Measurements from ENCODE around the gene TMEM270. TPM values are rescaled to one million over a fixed set of nuclear protein-coding genes. Genes with fewer than 3 reads are reported as not detected.
"Not testable (repeated sequence)": the region's sequence is repeated elsewhere in the genome, so short reads cannot be mapped to it uniquely, and the experiment has no call there.

TMEM270 gene, protein sequence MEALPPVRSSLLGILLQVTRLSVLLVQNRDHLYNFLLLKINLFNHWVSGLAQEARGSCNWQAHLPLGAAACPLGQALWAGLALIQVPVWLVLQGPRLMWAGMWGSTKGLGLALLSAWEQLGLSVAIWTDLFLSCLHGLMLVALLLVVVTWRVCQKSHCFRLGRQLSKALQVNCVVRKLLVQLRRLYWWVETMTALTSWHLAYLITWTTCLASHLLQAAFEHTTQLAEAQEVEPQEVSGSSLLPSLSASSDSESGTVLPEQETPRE
- not detected in 2 replicates for total RNA-seq

GRCh38 chr7:73860859-73861258, at the start of gene TMEM270:
TMEM270 (plus strand) TSS chr7:73861159; CDS start chr7:73861195, 36 bp downstream.
- no peak for DNase-seq (ENCODE audit: low read depth, low spot score)

- DNase-seq (ENCODE audit: low read depth, low spot score): peak; percentile 24
Measured at GRCh38 chr7:73811760-73812168, 49.2 kb upstream of the TMEM270 start.

DNA sequence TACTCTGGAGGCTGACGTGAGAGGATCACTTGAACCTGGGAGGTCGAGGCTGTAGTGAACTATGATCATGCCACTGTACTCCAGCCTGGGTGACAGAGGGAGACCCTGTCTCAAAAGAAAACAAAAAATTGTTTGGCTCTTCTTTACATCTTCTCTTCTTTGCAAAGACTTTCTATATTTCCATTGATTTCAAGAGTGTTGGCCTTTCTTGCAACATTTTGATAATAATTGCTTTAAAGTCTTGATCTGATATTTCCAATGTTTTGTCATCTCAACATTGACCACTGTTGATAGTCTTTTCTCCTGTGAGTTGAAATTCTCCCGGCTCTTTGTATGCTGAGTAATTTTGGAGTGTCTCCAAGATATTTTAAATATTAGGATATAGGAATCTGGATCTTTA, 48.0 kb upstream of the TMEM270 start:
- no peak for DNase-seq (ENCODE audit: low read depth, low spot score)

- no peak for DNase-seq (ENCODE audit: low read depth, low spot score)
Measured at GRCh38 chr7:73815436-73815835, 45.5 kb upstream of the TMEM270 start.

DNA sequence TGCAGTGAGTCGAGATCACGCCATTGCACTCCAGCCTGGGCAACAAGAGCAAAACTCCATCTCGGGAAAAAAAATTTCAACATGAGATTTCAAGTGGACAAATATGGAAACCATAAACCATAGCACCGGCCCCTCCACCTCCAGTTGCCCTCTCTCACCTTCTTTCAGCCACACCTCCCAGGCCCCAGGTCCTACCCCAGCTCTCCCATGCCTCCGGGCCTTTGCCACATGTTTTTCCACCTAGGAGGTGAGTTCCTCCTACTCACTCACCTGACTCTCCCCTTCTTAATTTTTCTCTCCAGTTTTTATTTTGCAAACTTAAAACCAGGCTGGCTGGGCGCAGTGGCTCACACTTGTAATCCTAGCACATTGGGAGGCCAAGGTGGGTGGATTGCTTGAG, 43.8 kb upstream of the TMEM270 start:
- DNase-seq (ENCODE audit: low read depth, low spot score): no peak

- DNase-seq (ENCODE audit: low read depth, low spot score): no peak
Measured at GRCh38 chr7:73820013-73820412, 40.9 kb upstream of the TMEM270 start.

GRCh38 chr7:73821597-73822285, 39.2 kb upstream of the TMEM270 start:
- DNase-seq (ENCODE audit: low read depth, low spot score): not testable (repeated sequence)

GRCh38 chr7:73822319-73823173, 38.4 kb upstream of the TMEM270 start:
- DNase-seq (ENCODE audit: low read depth, low spot score): no peak

DNA sequence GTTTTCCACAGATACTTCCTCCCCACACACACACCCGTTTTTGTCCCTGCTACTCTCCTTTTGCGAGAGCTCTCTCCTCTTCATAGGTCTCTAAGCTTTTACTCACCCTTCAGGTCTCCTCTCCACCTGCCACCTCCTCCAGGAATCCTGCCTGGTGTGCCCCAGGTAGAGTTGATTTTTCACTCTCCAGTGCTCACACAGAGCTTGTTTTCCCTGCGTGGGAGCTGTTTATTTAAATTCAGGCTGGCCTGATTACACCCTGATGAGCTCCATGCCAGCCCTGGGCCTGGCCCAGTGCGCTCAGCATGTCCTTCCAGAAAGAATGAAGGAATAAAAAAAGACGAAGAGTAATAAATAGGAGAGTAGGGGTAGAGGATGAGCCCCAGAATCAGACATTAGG, 37.7 kb upstream of the TMEM270 start:
- no peak for DNase-seq (ENCODE audit: low read depth, low spot score)

DNA sequence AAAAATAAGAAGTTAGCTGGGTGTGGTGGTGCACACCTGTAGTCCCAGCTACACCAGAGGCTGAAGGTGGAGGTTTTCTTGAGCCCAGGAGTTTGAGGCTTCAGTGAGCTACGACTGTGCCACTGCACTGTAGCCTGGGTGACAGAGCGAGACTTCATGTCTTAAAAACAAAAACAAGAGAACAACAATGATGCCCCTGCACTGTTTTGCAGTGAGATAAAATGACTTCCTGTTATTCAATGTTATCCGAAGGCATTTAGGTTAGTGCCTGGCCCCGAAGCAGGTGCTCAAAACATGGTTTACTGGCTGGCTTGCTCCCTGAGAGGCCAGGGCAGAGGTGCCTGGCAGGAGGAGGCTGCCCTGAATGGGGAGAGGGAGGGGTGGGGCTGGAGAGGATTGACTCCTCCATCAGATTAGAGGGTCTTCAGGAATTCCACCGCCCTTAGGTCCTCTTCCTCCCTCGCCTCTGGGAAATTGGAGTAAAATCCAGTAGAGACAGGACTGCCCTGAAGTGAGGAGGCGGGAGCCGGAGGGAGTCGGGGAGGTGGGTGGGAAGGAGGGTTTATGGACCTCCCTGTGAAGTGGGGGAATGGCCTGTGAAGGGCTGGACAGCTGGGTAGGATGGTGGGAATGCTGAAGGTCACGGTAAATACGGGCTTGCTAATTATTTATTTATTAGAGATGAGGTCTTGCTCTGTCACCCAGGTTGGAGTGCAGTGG, 36.9 kb upstream of the TMEM270 start:
- DNase-seq (ENCODE audit: low read depth, low spot score): no peak

DNA sequence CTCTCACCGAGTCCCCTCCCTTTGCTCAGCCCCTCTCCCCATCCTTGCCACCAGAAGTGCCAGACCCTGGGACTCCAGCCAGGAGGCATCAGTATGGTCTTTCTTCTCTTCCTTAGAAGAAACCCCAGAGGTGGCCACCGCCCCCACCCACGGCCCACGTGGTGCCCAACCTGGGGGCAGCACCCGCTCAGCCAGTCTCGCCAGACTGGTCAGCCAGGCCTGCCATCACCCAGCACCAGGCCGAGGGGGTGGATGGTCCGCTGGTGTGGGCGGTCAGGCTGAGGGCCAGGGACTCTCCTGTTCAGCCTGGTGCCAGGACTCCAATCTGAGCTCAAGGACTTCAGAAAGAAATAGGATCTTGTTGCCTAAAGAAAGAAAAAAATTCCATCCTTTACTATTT, 36.0 kb upstream of the TMEM270 start:
- no peak for DNase-seq (ENCODE audit: low read depth, low spot score)

DNA sequence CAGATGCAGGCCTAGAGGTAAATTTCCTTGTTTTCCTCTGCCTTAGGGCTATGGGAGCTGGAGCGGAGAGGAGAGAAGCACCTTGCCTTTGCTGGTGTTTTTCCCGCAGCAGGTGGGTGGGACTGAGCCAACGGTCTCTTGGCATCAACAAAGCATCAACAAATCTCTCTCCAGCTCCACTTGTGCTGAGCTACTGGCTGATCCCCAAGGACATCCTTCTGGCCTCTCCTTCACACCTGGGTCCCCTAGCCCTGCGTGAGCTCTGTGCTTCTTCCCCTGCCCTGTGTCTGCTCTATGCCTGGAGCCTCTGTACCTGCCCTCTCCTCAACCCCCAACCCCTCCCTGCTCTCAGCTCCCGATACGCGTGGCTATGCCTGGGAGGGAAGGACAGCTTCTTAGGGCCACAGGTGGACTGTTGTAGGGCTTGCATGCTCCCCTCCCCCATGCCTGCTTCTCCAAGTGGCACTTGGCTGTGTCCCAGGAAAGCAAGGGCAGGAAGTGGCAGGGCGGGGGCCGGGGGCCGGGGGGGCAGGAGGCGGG, 33.3 kb upstream of the TMEM270 start:
- no peak for DNase-seq (ENCODE audit: low read depth, low spot score)

GRCh38 chr7:73828107-73828803, 32.7 kb upstream of the TMEM270 start:
- peak; percentile 36 for DNase-seq (ENCODE audit: low read depth, low spot score)

DNA sequence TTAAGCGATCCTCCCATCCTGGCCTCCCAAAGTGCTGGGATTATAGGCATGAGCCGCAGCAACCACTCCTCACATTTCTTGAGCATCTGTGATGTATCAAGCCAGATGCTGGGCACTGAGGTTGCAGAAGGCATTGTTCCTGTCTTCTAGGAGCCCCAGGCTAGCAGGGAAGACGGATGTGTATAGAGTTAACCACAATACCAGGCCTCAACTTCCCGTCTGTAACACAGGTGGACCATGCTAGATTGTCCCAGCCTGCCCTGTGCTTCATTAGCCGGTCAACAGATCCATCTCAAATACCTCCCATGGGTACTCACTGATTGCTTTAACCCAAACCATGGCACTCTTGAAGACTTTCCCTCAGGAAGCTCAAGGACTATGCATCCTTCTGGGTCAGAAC, 32.0 kb upstream of the TMEM270 start:
- DNase-seq (ENCODE audit: low read depth, low spot score): no peak

GRCh38 chr7:73829505-73829904, 31.5 kb upstream of the TMEM270 start:
- no peak for DNase-seq (ENCODE audit: low read depth, low spot score)

- DNase-seq (ENCODE audit: low read depth, low spot score): no peak
Measured at GRCh38 chr7:73829921-73830680, 30.9 kb upstream of the TMEM270 start.

DNA sequence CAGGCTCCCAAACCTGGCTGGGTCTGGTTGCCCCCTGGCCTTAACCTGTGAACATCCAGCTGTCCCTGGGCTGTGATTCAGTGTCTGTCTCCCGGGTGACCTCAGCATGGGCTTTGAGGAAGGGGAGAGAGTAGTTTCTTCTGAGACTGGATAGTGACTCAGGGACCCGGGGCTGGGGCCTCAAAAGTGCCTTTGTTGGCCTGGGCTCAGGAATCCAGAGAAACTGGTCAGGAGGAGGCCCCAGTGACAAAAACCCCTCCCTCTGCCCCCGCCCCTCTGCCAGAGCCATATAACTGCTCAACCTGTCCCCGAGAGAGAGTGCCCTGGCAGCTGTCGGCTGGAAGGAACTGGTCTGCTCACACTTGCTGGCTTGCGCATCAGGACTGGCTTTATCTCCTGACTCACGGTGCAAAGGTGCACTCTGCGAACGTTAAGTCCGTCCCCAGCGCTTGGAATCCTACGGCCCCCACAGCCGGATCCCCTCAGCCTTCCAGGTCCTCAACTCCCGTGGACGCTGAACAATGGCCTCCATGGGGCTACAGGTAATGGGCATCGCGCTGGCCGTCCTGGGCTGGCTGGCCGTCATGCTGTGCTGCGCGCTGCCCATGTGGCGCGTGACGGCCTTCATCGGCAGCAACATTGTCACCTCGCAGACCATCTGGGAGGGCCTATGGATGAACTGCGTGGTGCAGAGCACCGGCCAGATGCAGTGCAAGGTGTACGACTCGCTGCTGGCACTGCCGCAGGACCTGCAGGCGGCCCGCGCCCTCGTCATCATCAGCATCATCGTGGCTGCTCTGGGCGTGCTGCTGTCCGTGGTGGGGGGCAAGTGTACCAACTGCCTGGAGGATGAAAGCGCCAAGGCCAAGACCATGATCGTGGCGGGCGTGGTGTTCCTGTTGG, 30.0 kb upstream of the TMEM270 start, which contains the start of gene CLDN4:
CLDN4 (plus strand) TSS at position 316 of the 903 bp plus-strand sequence; CDS start at position 522, 206 bp downstream.
- DNase-seq (ENCODE audit: low read depth, low spot score): no peak

- DNase-seq (ENCODE audit: low read depth, low spot score): no peak
Measured at GRCh38 chr7:73831584-73831833, 29.4 kb upstream of the TMEM270 start.
